Measurements from ENCODE around the gene HSDL1.

- TF ChIP-seq GATA2 (IDR thresholded peaks at IDR 0.05; ENCODE audit: low read depth, low read length) (no peak), GATA3 (IDR thresholded peaks at IDR 0.05; ENCODE audit: low read depth, low read length) (no peak)
These were observed 5.2 kb downstream of the HSDL1 start for GRCh38 chr16:84139628-84140258.

Measured in SH-SY5Y (cell line).